ENCODE measurements around the gene TGFBR3. TPM values are rescaled to one million over a fixed set of nuclear protein-coding genes. Genes with fewer than 3 reads are reported as not detected.

The TGFBR3 gene
- total and polyA plus RNA-seq, 9 of the 15 experiments (the other 6 are each of a cell fraction or from before 2014, with no cell fraction given): 3.6 to 32.4 (median 15.6) TPM

DNA sequence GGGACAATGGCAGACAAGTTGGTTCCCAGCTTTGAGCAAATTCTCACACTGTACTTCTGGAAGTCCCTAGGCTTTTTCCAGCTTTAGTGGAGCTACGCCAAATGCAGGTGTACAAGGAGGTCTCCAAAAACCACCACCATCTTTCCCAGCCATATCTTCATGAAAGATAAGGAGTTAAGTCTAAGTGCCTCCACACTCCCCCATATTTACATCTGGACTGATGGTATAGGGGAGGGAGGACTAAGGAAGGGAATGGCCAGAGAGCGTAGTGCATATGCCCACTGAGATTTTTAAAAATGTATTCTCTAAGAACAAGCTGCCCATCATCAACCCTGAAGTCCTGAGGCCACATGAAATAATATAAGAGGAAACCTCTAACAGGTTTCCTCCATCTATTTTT lies 161.3 kb downstream of the TGFBR3 start (continued):
- no peak for TF ChIP-seq MAZ (CRISPR knock-in tag; conservative IDR thresholded peaks at IDR 0.05 in 1 of 2, IDR thresholded peaks at IDR 0.05 in 1 of 2)
- TF ChIP-seq, protein P1, sequence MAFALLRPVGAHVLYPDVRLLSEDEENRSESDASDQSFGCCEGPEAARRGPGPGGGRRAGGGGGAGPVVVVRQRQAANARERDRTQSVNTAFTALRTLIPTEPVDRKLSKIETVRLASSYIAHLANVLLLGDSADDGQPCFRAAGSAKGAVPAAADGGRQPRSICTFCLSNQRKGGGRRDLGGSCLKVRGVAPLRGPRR (CRISPR knock-in tag; IDR thresholded peaks at IDR 0.05): no peak
- TF ChIP-seq KAT7 (CRISPR knock-in tag; IDR thresholded peaks at IDR 0.05; ENCODE audit: borderline replicate concordance): no peak
- no peak for TF ChIP-seq TAF1 (IDR thresholded peaks at IDR 0.05; ENCODE audit: control insufficient read depth, extremely low read depth, insufficient read depth, low read length, severe bottlenecking)
- no peak for TF ChIP-seq GABPB1 (CRISPR knock-in tag; IDR thresholded peaks at IDR 0.05)
- TF ChIP-seq, protein P2, sequence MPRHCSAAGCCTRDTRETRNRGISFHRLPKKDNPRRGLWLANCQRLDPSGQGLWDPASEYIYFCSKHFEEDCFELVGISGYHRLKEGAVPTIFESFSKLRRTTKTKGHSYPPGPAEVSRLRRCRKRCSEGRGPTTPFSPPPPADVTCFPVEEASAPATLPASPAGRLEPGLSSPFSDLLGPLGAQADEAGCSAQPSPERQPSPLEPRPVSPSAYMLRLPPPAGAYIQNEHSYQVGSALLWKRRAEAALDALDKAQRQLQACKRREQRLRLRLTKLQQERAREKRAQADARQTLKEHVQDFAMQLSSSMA (CRISPR knock-in tag; IDR thresholded peaks at IDR 0.05): no peak
- TF ChIP-seq HDAC8 (tag; IDR thresholded peaks at IDR 0.05): no peak
- TF ChIP-seq PML (IDR thresholded peaks at IDR 0.05; ENCODE audit: low read length): no peak
- TF ChIP-seq HDGF (IDR thresholded peaks at IDR 0.05): no peak
- TF ChIP-seq TEAD4 (IDR thresholded peaks at IDR 0.05; ENCODE audit: low read length): peak; percentile 40; the same call in 1 of the 2 replicates
- no peak for TF ChIP-seq TEAD4 (CRISPR knock-in tag; IDR thresholded peaks at IDR 0.05; ENCODE audit: borderline replicate concordance)
- TF ChIP-seq, protein P3, sequence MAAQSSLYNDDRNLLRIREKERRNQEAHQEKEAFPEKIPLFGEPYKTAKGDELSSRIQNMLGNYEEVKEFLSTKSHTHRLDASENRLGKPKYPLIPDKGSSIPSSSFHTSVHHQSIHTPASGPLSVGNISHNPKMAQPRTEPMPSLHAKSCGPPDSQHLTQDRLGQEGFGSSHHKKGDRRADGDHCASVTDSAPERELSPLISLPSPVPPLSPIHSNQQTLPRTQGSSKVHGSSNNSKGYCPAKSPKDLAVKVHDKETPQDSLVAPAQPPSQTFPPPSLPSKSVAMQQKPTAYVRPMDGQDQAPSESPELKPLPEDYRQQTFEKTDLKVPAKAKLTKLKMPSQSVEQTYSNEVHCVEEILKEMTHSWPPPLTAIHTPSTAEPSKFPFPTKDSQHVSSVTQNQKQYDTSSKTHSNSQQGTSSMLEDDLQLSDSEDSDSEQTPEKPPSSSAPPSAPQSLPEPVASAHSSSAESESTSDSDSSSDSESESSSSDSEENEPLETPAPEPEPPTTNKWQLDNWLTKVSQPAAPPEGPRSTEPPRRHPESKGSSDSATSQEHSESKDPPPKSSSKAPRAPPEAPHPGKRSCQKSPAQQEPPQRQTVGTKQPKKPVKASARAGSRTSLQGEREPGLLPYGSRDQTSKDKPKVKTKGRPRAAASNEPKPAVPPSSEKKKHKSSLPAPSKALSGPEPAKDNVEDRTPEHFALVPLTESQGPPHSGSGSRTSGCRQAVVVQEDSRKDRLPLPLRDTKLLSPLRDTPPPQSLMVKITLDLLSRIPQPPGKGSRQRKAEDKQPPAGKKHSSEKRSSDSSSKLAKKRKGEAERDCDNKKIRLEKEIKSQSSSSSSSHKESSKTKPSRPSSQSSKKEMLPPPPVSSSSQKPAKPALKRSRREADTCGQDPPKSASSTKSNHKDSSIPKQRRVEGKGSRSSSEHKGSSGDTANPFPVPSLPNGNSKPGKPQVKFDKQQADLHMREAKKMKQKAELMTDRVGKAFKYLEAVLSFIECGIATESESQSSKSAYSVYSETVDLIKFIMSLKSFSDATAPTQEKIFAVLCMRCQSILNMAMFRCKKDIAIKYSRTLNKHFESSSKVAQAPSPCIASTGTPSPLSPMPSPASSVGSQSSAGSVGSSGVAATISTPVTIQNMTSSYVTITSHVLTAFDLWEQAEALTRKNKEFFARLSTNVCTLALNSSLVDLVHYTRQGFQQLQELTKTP (IDR thresholded peaks at IDR 0.05; ENCODE audit: low read depth in 1 of 2, partially characterized antibody in 2 of 2): no peak
- no peak for TF ChIP-seq DMBX1 (CRISPR knock-in tag; IDR thresholded peaks at IDR 0.05; ENCODE audit: borderline replicate concordance)
- TF ChIP-seq, protein P4, sequence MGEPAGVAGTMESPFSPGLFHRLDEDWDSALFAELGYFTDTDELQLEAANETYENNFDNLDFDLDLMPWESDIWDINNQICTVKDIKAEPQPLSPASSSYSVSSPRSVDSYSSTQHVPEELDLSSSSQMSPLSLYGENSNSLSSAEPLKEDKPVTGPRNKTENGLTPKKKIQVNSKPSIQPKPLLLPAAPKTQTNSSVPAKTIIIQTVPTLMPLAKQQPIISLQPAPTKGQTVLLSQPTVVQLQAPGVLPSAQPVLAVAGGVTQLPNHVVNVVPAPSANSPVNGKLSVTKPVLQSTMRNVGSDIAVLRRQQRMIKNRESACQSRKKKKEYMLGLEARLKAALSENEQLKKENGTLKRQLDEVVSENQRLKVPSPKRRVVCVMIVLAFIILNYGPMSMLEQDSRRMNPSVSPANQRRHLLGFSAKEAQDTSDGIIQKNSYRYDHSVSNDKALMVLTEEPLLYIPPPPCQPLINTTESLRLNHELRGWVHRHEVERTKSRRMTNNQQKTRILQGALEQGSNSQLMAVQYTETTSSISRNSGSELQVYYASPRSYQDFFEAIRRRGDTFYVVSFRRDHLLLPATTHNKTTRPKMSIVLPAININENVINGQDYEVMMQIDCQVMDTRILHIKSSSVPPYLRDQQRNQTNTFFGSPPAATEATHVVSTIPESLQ (CRISPR knock-in tag; IDR thresholded peaks at IDR 0.05): no peak
- no peak for TF ChIP-seq KDM4B (IDR thresholded peaks at IDR 0.05; ENCODE audit: borderline replicate concordance in 2 of 2, low read depth in 1 of 2)
- TF ChIP-seq BCL6 (CRISPR knock-in tag; IDR thresholded peaks at IDR 0.05): no peak
- no peak for TF ChIP-seq ZNF239 (CRISPR knock-in tag; IDR thresholded peaks at IDR 0.05)
- no peak for TF ChIP-seq SETDB1 (IDR thresholded peaks at IDR 0.05; ENCODE audit: low read length)
- TF ChIP-seq RBM39 (optimal IDR thresholded peaks at IDR 0.05; ENCODE audit: low read depth, low read length): no peak
- TF ChIP-seq KLF6 (CRISPR knock-in tag; IDR thresholded peaks at IDR 0.05; ENCODE audit: borderline replicate concordance): no peak
- TF ChIP-seq ZNF764 (CRISPR knock-in tag; IDR thresholded peaks at IDR 0.05; ENCODE audit: low read depth): no peak
- TF ChIP-seq, protein P5, sequence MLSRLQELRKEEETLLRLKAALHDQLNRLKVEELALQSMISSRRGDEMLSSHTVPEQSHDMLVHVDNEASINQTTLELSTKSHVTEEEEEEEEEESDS (CRISPR knock-in tag; IDR thresholded peaks at IDR 0.05): no peak
- no peak for TF ChIP-seq MED1 (CRISPR knock-in tag; IDR thresholded peaks at IDR 0.05; ENCODE audit: borderline replicate concordance)
